Activated T-cell treated with anti-CD3 and anti-CD28 coated beads for 24 hours (primary cell): ENCODE measurements around the gene KCTD13.
"Not testable (repeated sequence)": the region's sequence is repeated elsewhere in the genome, so short reads cannot be mapped to it uniquely, and the experiment has no call there.

Experiments
- DNase-seq: peaks from one replicate; pipeline ENCODE4 v3.0.0-alpha.2; 2020; ENCODE audit warnings: low read depth

The KCTD13 gene, protein sequence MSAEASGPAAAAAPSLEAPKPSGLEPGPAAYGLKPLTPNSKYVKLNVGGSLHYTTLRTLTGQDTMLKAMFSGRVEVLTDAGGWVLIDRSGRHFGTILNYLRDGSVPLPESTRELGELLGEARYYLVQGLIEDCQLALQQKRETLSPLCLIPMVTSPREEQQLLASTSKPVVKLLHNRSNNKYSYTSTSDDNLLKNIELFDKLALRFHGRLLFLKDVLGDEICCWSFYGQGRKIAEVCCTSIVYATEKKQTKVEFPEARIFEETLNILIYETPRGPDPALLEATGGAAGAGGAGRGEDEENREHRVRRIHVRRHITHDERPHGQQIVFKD

DNA sequence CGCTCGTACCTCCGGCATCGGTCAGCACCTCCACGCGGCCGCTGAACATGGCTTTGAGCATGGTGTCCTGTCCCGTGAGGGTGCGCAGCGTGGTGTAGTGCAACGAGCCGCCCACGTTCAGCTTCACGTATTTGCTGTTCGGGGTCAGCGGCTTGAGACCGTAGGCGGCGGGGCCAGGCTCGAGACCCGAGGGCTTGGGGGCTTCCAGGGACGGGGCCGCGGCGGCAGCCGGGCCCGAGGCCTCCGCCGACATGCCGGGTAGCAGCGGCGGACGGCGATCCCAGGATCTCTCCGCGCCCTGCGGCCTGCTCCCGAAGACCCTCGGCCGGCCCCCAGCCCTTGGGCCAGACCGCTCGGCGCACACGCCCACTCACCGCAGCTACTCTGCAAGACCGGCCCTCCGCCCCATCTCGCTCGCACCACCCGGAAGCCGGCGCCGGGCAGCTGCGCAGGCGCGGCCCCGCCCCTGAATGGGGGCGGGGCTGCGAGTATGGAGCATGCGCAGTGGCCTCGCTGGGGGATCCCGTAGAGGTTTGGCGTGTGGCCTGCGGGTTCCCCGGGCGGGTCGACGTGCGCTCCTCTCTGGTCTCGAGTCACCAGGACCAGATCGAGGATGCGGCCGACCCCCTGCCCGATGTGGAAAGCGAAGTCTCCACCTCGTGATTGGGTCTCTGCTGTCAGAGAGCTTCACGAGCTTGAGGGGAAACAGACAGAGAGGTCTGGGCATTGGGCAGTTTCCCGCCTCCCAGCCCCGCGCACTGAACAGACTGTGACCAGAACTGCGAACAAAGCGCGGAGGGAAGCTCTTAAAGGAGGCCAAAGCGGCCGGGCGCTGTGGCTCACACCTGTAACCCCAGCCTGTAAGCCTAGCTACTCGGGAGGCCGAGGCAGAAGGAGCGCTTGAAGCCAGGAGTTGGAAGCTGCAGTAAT lies at the start of gene KCTD13:
KCTD13 (minus strand) TSS at position 446 of the 930 bp plus-strand sequence; CDS start at position 253, 193 bp downstream.
- peak; percentile 92 for DNase-seq

DNA sequence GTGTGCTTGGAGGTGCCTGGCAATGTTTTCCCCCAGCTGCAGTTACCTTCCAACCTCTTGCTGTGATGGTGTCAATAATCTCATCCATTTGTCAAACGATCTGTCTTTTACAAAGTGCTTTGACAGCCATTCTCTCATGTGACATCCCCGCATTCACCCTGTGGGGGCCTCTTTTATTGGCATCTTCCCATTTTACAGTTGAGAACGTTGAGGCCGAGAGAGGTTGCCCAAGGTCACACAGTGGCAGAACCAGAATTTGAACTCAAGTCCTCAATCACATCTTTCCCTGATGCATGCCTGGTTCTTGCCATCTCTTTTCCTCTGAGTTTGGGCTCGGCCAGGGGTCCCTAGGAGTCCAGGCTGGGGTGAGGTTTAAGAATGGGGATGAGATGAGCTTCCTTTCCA lies 49.1 kb upstream of the KCTD13 start:
- no peak for DNase-seq

DNA sequence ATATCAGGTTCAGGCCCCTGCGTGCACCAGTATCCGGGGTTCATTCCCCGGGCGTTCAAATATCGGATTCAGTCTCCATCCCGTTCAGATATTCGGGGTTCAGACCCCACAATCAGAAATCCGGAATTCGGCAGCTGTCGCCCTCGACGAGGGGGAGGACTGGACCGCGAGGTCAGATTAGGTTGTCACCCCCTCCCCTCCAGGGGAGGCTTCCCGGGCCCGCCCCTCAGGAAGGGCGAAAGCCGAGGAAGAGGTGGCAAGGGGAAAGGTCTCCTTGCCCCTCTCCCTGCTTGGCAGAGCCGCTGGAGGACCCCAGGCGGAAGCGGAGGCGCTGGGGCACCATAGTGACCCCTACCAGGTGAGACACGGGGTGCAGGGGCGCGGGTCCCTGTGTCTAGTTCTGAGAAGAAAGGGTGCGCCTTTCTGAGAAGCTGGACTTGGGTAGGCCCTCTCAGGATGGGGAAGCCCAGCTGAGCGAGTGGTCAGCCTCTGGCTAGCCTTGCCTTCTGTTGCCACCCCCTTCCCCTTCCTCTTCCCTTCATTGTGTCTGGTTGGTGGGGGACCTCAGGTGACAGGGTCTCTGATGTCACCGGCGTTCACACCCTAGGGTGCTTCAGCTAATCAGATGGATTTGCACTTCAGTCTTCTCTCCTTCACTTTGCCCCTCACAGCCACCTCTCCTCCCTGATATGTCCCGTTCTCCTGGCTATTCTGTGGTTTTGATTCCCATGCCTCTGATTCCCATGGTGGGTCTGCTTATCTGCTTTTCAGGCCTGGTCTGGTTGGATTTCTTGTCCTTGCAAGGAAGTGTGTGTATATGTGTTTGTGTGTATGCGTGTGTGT lies 48.5 kb upstream of the KCTD13 start:
- no peak for DNase-seq

DNA sequence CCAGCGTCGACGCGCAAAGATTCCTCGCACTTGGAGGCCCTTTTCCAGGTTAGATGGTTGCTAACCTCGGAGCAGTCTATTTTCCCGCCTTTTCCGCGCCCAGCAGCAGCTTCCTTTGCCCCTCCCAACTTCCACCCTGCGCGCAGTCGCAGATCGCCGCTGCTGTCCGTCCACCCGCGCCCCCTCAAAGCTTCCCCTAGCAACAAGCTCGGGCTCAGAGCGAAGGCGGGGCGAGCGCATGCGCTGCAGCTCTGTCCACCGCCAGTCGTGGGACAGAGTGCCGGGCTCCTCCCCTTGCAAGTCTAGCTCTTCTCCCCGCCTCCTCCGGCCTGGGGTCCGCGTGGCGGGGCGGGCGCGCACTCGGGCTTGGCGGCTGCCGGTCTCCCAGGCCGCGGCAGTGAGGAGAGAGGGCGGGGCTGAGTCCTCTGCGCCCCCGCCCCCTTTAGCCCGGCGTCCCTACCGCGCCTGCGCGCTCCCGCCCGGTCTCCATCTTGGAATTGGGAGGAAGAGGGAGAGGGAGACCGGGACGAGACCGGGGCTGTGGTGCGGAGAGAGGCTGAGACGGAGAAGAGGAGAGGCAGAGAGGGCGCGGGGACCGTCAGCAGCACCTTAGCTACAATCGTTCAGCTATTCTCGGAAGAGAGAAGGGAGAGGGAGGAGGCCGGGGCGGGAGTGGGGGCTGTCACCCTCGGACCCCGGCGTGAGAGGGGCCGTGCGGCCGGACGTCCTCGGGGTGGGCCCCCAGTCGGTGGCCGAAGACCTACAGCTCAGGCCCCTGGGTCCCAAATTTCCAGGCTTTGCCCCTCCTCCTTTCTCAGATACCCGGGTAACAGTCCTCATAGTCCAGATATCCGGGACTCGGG lies 47.6 kb upstream of the KCTD13 start, which contains the start of gene TAOK2:
TAOK2 (plus strand) TSS at position 485 of the 863 bp plus-strand sequence. CDS start 3,905 bp downstream, outside the sequence.
- peak; percentile 95 for DNase-seq

DNA sequence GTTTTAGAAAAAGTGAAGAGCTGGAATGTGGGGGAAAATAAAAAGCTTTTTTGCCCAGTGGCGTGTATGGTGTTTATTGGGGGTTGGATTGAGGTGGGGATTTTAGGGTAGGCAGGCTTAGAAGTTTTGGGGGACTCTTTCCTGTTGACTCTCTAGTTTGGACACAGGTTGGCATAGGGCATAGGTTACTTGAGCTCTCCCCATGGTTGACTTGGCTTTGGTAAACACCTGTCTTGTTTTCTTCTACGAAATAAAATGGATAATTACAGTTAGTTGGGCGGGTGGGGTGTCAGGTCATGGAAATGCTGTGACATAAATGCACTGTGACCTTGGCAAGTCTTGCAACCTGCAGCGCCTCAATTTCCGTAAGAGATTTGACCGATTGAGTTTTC lies 47.0 kb upstream of the KCTD13 start:
- no peak for DNase-seq

DNA sequence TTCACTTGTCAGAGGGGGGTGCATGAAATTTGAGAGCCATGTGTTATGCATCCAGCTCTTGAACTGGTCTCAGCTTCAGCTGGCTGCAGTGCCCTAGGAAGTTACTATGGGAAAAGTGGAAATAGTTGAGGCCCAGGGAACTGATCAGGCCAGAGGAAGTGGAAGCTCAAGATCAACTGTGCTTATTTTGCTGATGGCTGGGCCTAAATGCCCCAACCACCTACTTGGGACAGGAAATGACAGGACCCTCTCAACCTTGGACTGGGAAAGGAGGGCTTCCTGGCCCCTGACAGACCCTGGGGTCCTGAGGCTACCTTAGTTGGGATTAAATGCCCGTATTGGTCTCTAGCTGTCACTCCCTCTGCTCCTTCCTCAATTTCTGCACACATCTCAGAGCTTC lies 46.5 kb upstream of the KCTD13 start:
- DNase-seq: no peak

DNA sequence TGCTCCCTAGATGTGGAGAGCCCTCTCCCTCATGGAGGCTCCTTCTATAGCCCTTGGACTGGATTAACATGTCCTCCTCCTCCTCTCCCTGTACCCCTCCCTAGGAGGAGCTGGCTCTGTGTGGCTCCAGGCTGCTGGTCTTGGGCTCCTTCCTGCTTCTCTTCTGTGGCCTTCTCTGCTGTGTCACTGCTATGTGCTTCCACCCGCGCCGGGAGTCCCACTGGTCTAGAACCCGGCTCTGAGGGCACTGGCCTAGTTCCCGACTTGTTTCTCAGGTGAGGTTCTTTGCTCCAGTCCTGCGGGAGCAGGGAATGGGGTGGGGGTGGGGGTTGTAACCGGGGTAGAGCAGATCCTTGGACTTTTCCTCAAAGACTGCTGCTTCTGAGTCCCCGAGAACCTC lies 45.3 kb upstream of the KCTD13 start:
- no peak for DNase-seq

DNA sequence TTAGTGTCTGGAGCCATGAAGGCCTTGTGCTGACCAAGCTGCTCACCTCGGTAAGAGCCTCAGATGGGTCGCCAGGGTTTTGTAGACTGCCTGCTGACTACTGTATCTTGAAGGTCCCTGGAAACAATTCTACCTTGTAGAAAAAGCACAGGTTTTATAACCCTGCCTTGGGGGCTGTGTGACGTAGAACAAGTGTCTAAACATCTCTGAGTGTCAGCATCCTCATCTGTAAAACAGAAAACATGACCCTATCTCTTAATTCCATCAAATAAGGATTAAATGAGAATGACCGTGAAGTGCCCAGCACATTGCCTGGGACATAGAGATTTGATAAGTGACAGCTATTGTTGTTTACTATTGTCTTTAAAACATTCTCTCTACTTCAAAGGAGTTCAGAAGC lies 42.2 kb upstream of the KCTD13 start:
- DNase-seq: no peak

DNA sequence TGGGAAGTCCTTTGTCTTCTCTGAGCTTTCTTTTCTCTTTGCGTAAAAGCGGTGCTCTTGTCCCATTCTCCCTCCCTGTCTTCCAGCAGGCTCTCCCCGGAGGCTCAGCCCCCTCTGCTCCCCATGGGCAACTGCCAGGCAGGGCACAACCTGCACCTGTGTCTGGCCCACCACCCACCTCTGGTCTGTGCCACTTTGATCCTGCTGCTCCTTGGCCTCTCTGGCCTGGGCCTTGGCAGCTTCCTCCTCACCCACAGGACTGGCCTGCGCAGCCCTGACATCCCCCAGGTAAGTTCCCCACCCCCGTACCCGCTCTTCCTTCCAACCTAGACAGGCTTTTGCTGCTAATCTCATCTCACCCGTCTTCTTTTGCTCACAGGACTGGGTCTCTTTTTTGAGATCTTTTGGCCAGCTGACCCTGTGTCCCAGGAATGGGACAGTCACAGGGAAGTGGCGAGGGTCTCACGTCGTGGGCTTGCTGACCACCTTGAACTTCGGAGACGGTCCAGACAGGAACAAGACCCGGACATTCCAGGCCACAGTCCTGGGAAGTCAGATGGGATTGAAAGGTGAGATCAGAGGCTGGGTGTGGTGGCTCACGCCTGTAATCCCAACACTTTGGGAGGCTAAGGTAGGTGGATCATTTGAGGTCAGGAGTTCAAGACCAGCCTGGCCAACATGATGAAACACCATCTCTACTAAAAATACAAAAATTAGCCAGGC lies 37.2 kb upstream of the KCTD13 start:
- DNase-seq: no peak

DNA sequence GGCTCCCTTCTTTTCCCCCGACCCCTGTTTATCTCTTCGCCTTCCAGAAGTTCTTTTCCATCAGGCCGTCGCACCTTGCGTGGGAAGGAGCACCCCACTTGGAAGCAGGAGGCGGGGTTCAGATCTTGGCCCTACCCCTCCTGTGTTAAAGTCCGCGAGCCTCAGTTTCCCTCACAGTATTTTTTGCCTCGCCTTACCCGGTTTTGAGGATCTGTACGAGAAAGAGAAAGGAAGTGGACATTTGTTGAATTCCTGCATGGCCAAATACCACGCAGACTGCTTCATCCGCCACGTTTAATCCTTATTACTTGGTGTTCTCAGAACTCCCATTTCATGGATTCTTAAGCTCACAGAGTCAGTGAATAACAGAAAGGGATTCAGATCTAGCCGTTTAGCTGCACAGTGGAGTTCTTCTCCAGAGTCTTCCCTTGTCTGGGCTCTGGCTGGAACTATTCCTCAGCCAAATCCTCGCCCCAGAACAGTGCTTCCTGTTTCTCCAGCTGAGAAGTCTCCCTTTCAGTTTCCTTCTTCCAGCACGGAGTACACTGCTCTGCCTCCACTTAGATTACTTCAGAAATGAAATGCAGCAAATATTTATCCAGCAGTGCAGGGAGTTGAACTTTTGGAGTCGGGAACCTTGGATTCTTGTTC lies 36.4 kb upstream of the KCTD13 start:
- DNase-seq: no peak

DNA sequence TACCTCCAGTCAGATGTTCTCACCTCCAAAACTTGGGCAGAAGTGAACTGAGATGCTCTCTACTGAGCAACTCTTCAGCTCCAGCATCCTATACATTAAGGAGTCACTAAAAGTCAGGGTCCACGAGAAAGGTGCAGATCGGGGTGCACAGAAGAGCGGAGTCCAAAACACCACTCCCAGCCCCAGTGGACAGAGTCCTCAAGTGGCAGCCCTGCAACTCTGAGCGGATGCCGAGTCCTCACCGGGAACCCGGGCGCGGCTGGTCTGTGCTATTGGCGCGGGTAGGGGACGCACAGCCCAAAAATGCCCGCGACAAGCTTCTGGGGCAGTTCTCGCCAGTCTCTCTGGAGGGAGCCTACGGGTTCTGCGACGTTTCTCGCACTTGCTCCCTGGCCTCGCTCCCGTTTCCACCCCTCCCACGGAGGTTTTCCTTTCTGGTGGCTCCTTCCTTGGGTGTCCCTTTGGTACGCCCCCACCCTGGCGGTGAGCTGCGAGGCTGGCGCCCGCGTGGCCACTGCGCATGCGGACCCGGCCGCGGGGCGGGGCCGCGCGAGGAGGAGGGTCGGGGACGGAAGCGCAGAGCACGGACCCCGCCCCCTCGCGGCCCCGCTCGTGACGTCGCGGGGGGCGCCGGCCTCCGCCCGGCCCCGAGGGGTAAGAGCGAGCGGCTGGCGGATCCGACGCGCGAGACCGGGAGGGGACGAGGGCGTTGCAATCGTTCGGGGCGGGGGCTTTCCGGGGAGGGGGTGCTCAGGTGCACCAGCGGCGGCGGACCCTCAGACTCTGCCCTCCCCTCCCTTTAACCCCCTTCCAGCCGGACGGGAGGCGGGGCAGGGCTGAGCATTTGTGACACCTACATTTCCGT lies 35.7 kb upstream of the KCTD13 start, which contains the start of gene TMEM219:
TMEM219 (plus strand) TSS at position 601 of the 865 bp plus-strand sequence. CDS start 1,065 bp downstream, outside the sequence.
- peak; percentile 92 for DNase-seq

DNA sequence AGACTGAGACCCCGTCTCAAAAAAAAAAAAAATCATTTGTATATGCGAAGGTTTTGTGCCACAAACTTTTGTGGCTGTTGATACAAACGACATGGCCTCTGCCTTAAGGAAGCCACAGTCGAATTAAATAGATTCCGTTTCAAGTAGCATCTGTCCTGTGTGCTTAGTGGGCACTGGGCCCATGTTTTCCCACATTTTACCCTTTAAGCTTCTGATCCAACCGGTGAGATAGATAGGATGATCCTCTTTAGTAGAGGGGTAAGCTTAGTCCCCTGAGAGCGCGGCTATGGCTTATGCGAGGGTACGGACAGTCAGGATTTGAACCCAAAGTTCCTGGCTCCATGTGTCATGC lies 35.1 kb upstream of the KCTD13 start:
- no peak for DNase-seq

DNA sequence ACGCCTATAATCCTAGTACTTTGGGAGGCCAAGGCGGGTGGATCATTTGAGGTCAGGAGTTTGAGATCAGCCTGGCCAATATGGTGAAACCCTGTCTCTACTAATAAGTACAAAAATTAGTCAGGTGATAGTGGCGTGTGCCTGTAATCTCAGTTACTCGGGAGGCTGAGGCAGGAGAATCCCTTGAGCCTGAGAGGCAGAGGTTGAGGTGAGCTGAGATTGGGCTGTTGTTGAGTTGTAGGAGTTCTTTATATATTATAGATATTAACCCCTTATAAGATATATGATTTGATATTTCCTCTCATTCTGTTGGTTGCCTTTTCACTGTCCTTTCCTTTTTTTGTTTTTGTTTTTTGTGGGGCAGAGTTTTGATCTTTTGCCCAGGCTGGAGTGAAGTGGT lies 33.8 kb upstream of the KCTD13 start:
- not testable (repeated sequence) for DNase-seq

DNA sequence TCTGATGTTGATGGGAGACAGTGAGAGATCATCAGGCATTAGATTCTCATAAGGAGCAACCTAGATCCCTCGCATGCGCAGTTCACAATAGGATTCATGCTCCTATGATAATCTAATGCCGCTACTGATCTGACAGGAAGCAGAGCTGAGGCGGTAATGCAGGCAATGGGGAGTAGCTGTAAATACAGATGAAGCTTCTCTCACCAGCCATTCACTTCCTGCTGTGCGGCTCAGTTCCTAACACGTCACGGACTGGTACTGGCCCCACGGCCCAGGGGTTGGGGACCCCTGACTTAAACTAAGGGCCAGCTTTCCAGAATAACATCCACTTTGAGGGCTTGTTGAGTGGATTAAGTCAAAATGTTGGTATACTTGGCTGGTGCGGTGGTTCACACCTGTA lies 33.3 kb upstream of the KCTD13 start:
- no peak for DNase-seq

DNA sequence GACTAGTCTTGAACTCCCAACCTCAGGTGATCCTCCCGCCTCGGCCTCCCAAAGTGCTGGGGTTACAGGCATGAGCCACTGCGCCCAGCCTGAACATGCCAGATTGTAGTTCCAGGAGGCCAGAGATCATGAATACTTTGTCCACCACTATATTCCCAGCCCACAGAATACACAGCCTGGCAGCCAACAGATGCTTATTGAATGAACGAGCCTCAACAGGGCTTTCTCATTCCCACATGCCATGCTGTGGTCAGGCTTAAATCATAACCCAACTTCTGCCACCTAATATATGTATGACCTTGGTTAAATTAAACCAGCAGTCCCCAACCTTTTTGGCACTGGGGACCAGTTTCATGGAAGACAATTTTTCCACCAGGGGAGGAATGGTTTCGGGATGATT lies 32.7 kb upstream of the KCTD13 start:
- DNase-seq: no peak

DNA sequence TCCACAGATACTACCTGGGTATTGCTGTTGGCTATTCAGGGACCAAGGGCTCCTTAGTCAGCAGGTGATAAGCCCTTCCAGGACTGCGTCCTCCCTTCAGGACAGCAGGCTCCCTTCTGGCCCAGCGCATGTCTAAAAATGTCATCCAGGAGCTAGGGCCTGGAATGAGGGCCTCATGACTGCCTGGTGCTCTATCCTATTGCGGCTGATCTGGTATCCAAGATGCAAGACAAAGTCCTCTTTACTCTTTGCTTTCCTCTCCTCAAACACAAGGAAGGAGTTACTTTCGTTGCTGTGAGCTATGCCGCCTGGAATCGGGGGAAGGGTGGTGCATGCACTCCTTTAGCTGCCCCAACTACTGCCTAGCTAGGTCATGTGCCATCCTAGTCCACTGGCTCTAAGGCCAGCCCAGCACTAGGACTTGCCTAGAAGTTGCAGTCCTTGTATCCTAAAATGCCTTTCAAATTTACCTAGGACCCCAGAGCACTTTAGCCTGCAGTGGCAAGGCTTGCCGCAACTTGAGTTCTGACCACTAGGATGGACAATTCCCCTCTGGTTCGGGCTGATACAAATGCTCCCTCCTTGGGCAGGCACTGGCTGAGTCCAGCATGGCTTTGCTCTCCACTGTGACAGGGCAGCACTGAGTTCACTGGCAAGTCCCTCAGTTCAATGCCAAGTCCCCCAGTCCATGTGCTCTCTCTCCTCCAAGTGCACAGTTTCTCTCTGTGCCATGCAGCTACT lies 25.8 kb upstream of the KCTD13 start:
- no peak for DNase-seq

DNA sequence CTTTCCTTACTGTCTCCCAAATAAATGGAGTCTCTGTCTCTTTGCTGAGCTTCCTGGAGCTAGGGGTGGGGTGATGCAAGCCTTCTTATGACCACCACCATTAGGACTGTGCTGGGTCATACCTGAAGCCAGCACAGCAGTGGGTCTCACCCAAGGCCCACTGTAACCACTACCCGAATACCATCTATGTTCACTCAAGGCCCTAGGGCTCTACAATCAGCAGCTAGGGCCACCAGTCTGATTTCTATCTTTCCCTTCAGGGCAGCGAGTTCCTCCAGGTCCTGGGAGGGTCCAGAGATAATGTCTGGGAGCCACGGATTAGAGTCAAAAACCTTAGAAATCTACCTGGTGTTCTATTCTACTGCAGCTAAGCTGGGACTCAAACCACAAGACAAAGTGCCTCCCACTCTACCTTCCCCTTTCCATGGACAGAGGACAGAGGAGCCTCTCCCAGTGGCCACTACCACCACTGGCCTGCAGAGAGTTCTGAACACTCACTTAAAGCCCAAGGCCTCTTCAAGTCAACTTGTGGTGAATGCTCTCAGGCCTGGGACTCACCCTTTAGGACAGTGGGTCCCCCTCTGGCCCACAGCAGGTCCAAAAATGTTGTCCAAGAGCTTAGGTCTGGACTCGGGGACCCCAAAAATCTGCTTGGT lies 24.9 kb upstream of the KCTD13 start:
- no peak for DNase-seq

DNA sequence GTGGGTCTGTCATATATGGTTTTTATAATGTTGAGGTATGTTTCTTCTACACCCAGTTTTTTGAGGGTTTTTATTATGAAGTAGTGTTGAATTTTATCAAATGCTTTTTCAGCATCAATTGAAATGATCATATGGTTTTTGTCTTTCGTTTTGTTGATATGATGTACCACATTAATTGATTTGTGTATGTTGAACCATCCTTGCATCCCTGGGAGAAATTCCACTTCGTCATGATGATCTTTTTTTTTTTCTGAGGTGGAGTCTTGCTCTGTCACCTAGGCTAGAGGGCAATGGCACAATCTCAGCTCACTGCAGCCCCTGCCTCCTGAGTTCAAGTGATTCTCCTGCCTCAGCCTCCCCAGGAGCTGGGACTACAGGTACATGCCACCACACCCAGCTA lies 21.9 kb upstream of the KCTD13 start:
- no peak for DNase-seq
